Measurements from ENCODE around the gene COL9A3. TPM values are rescaled to one million over a fixed set of nuclear protein-coding genes. Genes with fewer than 3 reads are reported as not detected.

Gene COL9A3
- total and polyA plus RNA-seq, 2 donors from 2014 or later = 2.3 to 4.3 TPM

DNA sequence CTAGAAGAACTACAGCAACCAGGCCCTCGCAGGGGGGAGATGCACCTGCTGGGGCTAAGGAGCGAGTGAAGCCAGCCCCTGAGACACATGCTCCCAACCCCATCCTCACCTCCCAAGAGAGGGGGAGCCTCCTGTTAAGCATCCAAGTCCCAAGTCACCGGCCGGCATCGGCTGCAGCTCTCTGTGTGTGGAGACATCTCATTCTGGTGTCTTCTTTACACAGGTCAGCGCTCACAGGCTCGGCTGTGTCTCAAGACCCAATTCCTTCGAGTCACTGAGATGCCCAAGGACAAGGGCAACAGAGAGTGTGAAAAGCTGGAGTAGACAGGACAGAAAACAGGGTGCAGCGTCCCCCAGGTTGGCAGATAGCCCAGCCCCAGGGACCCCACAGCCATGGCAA, 41.6 kb upstream of the COL9A3 start:
- H3K9ac ChIP-seq (ENCODE audit: low read length in 3 of 3) = no peak overlapping the region
- no peaks in the 10 kb centered on the region for H3K9me3 ChIP-seq (ENCODE audit: control insufficient read depth in 2 of 3, insufficient read depth in 1 of 3, low read length in 3 of 3)
- TF ChIP-seq, protein P1, sequence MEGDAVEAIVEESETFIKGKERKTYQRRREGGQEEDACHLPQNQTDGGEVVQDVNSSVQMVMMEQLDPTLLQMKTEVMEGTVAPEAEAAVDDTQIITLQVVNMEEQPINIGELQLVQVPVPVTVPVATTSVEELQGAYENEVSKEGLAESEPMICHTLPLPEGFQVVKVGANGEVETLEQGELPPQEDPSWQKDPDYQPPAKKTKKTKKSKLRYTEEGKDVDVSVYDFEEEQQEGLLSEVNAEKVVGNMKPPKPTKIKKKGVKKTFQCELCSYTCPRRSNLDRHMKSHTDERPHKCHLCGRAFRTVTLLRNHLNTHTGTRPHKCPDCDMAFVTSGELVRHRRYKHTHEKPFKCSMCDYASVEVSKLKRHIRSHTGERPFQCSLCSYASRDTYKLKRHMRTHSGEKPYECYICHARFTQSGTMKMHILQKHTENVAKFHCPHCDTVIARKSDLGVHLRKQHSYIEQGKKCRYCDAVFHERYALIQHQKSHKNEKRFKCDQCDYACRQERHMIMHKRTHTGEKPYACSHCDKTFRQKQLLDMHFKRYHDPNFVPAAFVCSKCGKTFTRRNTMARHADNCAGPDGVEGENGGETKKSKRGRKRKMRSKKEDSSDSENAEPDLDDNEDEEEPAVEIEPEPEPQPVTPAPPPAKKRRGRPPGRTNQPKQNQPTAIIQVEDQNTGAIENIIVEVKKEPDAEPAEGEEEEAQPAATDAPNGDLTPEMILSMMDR (IDR thresholded peaks at IDR 0.05; ENCODE audit: borderline replicate concordance, extremely low read depth, insufficient read depth) = no peak
- intact Hi-C loops (cut with DNase I) = no loop called here
- no peak overlapping the region for H3K4me3 ChIP-seq (ENCODE audit: low read length in 3 of 3)
- no peak for DNase-seq
- H3K27me3 ChIP-seq (ENCODE audit: control insufficient read depth, insufficient read depth, low read length) = no peaks in the 10 kb centered on the region
- no peak for FAIRE-seq
- peaks cover 0 to 37% (median 0%) of the 10 kb centered on the region in 3 donors for H3K4me1 ChIP-seq (ENCODE audit: control insufficient read depth in 2 of 3, insufficient read depth in 2 of 3, low read depth in 1 of 3, low read length in 3 of 3)
- H3K27ac ChIP-seq (ENCODE audit: low read depth in 2 of 2, low read length in 2 of 2) = no peak overlapping the region
- H3K36me3 ChIP-seq (ENCODE audit: control insufficient read depth in 2 of 3, insufficient read depth in 3 of 3, low read length in 3 of 3) = no peaks in the 10 kb centered on the region

DNA sequence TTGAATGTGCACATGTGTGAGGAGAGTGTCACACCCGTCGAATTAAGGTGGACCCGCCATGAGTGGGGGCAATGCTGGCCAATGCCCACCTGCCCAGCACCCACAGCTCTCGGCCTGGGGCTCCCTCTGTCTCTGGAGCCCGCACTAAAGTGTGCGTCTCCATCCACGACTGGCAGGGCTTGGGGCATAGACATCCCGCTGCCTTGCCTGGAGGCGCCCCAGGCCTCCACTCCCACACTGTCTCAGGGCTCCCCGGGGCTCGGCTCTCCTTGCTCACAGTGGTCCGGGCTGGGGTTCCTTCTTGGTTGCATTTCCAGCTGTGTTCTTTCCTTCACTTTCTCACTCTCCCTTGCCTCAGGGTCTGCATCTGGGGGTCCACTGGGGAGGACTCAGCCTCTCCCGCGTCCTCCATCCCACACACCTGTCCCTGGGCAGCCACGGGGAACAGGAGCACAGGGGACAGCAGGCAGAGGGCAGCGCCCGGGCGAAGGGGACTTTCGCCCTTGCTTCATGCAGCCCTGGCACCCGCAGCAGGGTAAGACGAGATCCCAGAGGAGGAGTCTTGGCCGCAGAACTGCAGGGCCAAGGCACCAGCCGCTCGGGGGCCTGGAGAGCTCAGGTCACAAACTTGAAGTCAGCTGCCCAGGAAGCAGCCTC, 40.7 kb upstream of the COL9A3 start:
- TF ChIP-seq, protein P1 (IDR thresholded peaks at IDR 0.05; ENCODE audit: borderline replicate concordance, extremely low read depth, insufficient read depth) = no peak
- H3K27me3 ChIP-seq (ENCODE audit: control insufficient read depth, insufficient read depth, low read length) = no peaks in the 10 kb centered on the region
- peaks cover 0 to 32% (median 0%) of the 10 kb centered on the region in 3 donors for H3K4me1 ChIP-seq (ENCODE audit: control insufficient read depth in 2 of 3, insufficient read depth in 2 of 3, low read depth in 1 of 3, low read length in 3 of 3)
- intact Hi-C loops (cut with DNase I) = no loop called here
- H3K9me3 ChIP-seq (ENCODE audit: control insufficient read depth in 2 of 3, insufficient read depth in 1 of 3, low read length in 3 of 3) = no peaks in the 10 kb centered on the region
- peak overlapping the region; percentile 57 to 87 for H3K27ac ChIP-seq (ENCODE audit: low read depth in 2 of 2, low read length in 2 of 2)
- peak overlapping the region in 2 of 3 donors; percentile 32 to 55 for H3K4me3 ChIP-seq (ENCODE audit: low read length in 3 of 3)
- peak overlapping the region in 2 of 3 donors; percentile 12 to 58 for H3K9ac ChIP-seq (ENCODE audit: low read length in 3 of 3)
- no peak for FAIRE-seq
- no peak for DNase-seq
- H3K36me3 ChIP-seq (ENCODE audit: control insufficient read depth in 2 of 3, insufficient read depth in 3 of 3, low read length in 3 of 3) = no peaks in the 10 kb centered on the region

DNA sequence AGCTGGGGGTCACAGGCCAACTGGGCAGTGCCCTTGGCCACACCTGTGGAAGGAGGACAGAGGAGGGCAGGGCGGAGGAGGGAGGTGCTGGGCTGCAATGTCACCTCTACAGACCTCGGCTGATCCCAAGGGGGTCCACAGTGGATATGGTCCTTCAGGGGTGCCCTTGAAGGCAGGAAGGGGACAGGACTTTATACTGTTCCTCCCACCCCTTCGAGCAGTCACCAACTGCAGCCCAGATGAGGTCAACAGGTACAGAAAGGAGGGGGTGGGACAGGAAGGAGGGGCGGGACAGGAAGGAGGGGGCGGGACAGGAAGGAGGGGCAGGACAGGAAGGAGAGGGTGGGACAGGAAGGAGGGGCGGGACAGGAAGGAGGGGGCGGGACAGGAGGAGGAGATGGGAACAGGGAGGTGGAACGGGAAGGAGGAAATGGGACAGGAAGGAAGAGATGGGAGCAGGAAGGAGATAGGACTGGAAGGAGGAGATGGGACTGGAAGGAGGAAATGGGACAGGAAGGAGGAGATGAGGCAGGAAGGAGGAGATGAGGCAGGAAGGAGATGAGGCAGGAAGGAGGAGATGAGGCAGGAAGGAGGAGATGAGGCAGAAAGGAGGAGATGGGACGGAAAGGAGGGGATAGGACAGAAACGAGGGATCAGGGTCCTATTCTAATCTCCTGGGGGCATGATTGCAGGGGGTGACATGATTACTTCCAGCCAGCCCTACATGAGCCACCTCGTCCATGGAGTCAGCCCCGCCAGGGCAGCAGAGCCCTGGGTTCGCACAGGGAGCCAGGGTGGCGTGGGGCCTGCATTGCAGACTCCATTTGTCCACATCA, 39.9 kb upstream of the COL9A3 start:
- H3K27ac ChIP-seq (ENCODE audit: low read depth in 2 of 2, low read length in 2 of 2) = peak overlapping the region; percentile 57 to 87
- H3K9ac ChIP-seq (ENCODE audit: low read length in 3 of 3) = peak overlapping the region in 2 of 3 donors; percentile 12 to 58
- peaks cover 0 to 29% (median 0%) of the 10 kb centered on the region in 3 donors for H3K4me1 ChIP-seq (ENCODE audit: control insufficient read depth in 2 of 3, insufficient read depth in 2 of 3, low read depth in 1 of 3, low read length in 3 of 3)
- FAIRE-seq = no peak
- H3K27me3 ChIP-seq (ENCODE audit: control insufficient read depth, insufficient read depth, low read length) = no peaks in the 10 kb centered on the region
- intact Hi-C loops (cut with DNase I) = no loop called here
- TF ChIP-seq, protein P1 (IDR thresholded peaks at IDR 0.05; ENCODE audit: borderline replicate concordance, extremely low read depth, insufficient read depth) = no peak
- no peaks in the 10 kb centered on the region for H3K9me3 ChIP-seq (ENCODE audit: control insufficient read depth in 2 of 3, insufficient read depth in 1 of 3, low read length in 3 of 3)
- H3K36me3 ChIP-seq (ENCODE audit: control insufficient read depth in 2 of 3, insufficient read depth in 3 of 3, low read length in 3 of 3) = no peaks in the 10 kb centered on the region
- peak overlapping the region; percentile 6 to 55 (median 32) for H3K4me3 ChIP-seq (ENCODE audit: low read length in 3 of 3)
- peak in 1 of 5 donors; percentile 55 for DNase-seq

All from kidney (tissue), 14 donors.